ENCODE data around the gene FOXO6. TPM values are rescaled to one million over a fixed set of nuclear protein-coding genes. Genes with fewer than 3 reads are reported as not detected.

The FOXO6 gene
- total and polyA plus RNA-seq, 9 of the 15 experiments (the other 6 are each of a cell fraction or from before 2014, with no cell fraction given), result 0.04 to 0.31 (median 0.12) TPM; not detected in 5

GRCh38 chr1:41312991-41313645 lies 48.1 kb upstream of the FOXO6 start:
- POLR2A ChIA-PET, result interaction anchor here (0.6 to 1.2 kb wide), 3 partner anchors 9 to 86 kb away, joined by 3 read pairs; no protein-coding TSS in a partner anchor
- FAIRE-seq, result no peak
- Histone ChIP-seq H3K4me2 (ENCODE audit: insufficient read depth, low read length) (no peak overlapping the region), H4K20me1 (replicated peaks; ENCODE audit: control insufficient read depth, insufficient read depth, low read length) (0 out of 2 replicates have a peak, but pooled peaks cover 3% of the 10 kb centered on the region), H2AFZ (ENCODE audit: low read depth, low read length) (peak overlapping the region; percentile 52), H3K4me3 (no peak overlapping the region), H3K4me1 (replicated peaks in 1 of 2; ENCODE audit: control insufficient read depth in 2 of 2, insufficient read depth in 2 of 2, low read length in 2 of 2) (no peaks in the 10 kb centered on the region), H3K79me2 (ENCODE audit: control insufficient read depth, insufficient read depth, low read length) (no peaks in the 10 kb centered on the region), H3K9ac (ENCODE audit: insufficient read depth in 1 of 2, low read depth in 2 of 2, low read length in 2 of 2) (no peak overlapping the region; a peak in 1 of 4 replicates), H3K27me3 (ENCODE audit: control insufficient read depth in 2 of 2, insufficient read depth in 2 of 2, low read length in 2 of 2) (peaks cover 12 to 32% of the 10 kb centered on the region in 2 experiments; a peak in 4 of 5 replicates), H3K9me3 (replicated peaks; ENCODE audit: control insufficient read depth, insufficient read depth, low read depth, low read length) (no peaks in the 10 kb centered on the region), H3K9me1 (ENCODE audit: control insufficient read depth, insufficient read depth, low read length) (no peaks in the 10 kb centered on the region), H3K36me3 (ENCODE audit: control insufficient read depth, insufficient read depth, low read length) (no peaks in the 10 kb centered on the region), H3K27ac (ENCODE audit: extremely low read depth, low read depth, low read length) (no peak overlapping the region)
- no TSS peak for BruUV-seq (replicated peaks)
- TF ChIP-seq CAMTA2 (CRISPR knock-in tag; conservative IDR thresholded peaks at IDR 0.05), result no peak
- no peak for TF ChIP-seq ZNF57 (CRISPR knock-in tag; IDR thresholded peaks at IDR 0.05)
- TF ChIP-seq FOS (IDR thresholded peaks at IDR 0.05; ENCODE audit: extremely low read depth, insufficient read length), result no peak
- TF ChIP-seq ZNF324 (CRISPR knock-in tag; IDR thresholded peaks at IDR 0.05), result no peak
- no peak for TF ChIP-seq GABPA (tag; conservative IDR thresholded peaks at IDR 0.05; ENCODE audit: low read depth)
- TF ChIP-seq ZNF212 (CRISPR knock-in tag; IDR thresholded peaks at IDR 0.05), result no peak
- TF ChIP-seq POLR2AphosphoS5 (IDR thresholded peaks at IDR 0.05; ENCODE audit: control insufficient read depth, insufficient read depth, low read depth, low read length), result no peak
- DNase-seq (ENCODE audit: extremely low read depth in 1 of 4, low spot score in 3 of 4), result no peak
- intact Hi-C loops (cut with micrococcal nuclease) (loop anchor here (2.0 kb wide), 1 partner anchor 120 kb away; no protein-coding TSS in a partner anchor), in situ Hi-C loops (cut with MboI) (no loop called here)
- ATAC-seq, result peak; percentile 19; the same call in 1 of the 3 replicates
- CTCF ChIA-PET (ENCODE audit: low intra/inter-chr PET ratio), result interaction anchor here (0.6 to 1.6 kb wide), 3 partner anchors 45 to 259 kb away, joined by 3 to 8 read pairs (median 5); no protein-coding TSS in a partner anchor
- 48% methylated on average over 4 of the region's 4 CpGs for WGBS (ENCODE audit: insufficient coverage, low coverage, missing lambda C conversion rate)

Measured in K562 (cell line).